ENCODE data around the gene ALDH5A1. TPM values are rescaled to one million over a fixed set of nuclear protein-coding genes. Genes with fewer than 3 reads are reported as not detected.

The ALDH5A1 gene
- 5.9 and 6.6 TPM in 2 replicates for total RNA-seq (2013; cell fraction: nucleolus; rRNA removed)
- 10.2 and 10.6 TPM in 2 replicates for total RNA-seq (2014; rRNA removed)
- 6.5 and 8.5 TPM in 2 replicates for total RNA-seq (2014; rRNA removed; fragmentation: Illumina TruSeq; extraction: Trizol)
- 13.8 and 15.3 TPM in 2 replicates for total RNA-seq (2021)
- 7.6 TPM for polyA plus RNA-seq (2011; ENCODE audit: low read depth)
- 6.2 and 7.7 TPM in 2 replicates for polyA plus RNA-seq (2011; rRNA removed)
- 4.0 and 4.4 TPM in 2 replicates for polyA plus RNA-seq (2011; cell fraction: cytosol; rRNA removed)
- 4.2 and 6.2 TPM in 2 replicates for polyA plus RNA-seq (2011; cell fraction: nucleus; rRNA removed)
- 9.9 and 10.9 TPM in 2 replicates for polyA plus RNA-seq (2012)
- 12.5 and 13.5 TPM in 2 replicates for polyA plus RNA-seq (2014; fragmentation: Illumina TruSeq; extraction: Trizol)
- polyA plus RNA-seq (2014; fragmentation: Nextera tagmentation; extraction: Ambion mirVana): 1 to 10 TPM; 2.6 to 6.9 TPM
- 10.6 and 11.0 TPM in 2 replicates for polyA plus RNA-seq (2014; rRNA removed)
- 10 to 100 TPM in 1 of 2 experiments, 1 to 10 TPM in 1; 8.2 to 11.9 TPM for polyA plus RNA-seq (2016; fragmentation: Nextera tagmentation; extraction: Ambion mirVana)
- 5.2 TPM in 2 replicates for polyA minus RNA-seq (2011; rRNA and poly(A)+ RNA removed)
- polyA minus RNA-seq (2011; cell fraction: cytosol; rRNA and poly(A)+ RNA removed): 2.3 and 3.3 TPM in 2 replicates
- 2.1 TPM in 2 replicates for polyA minus RNA-seq (2011; cell fraction: nucleus; rRNA and poly(A)+ RNA removed)
- percentile 48 among the genes with signal in this experiment for Bru-seq, nascent RNA
- percentile 51 among the genes with signal in this experiment for BruChase-seq, experiment 1, labeled RNA remaining after a 6-hour chase
- BruChase-seq, experiment 2, labeled RNA remaining after a 2-hour chase: percentile 44 among the genes with signal in this experiment
- long read RNA-seq, experiment 1, full-length matches to known transcripts: 1 of 2 reads
- long read RNA-seq, experiment 1, partial matches to known transcripts: 0 of 2 reads
- long read RNA-seq, experiment 1, other reads (novel, unspliced or antisense): 1 of 2 reads
- long read RNA-seq, experiment 2, full-length matches to known transcripts: 1 of 2 reads
- long read RNA-seq, experiment 2, partial matches to known transcripts: 0 of 2 reads
- long read RNA-seq, experiment 2, other reads (novel, unspliced or antisense): 1 of 2 reads

DNA sequence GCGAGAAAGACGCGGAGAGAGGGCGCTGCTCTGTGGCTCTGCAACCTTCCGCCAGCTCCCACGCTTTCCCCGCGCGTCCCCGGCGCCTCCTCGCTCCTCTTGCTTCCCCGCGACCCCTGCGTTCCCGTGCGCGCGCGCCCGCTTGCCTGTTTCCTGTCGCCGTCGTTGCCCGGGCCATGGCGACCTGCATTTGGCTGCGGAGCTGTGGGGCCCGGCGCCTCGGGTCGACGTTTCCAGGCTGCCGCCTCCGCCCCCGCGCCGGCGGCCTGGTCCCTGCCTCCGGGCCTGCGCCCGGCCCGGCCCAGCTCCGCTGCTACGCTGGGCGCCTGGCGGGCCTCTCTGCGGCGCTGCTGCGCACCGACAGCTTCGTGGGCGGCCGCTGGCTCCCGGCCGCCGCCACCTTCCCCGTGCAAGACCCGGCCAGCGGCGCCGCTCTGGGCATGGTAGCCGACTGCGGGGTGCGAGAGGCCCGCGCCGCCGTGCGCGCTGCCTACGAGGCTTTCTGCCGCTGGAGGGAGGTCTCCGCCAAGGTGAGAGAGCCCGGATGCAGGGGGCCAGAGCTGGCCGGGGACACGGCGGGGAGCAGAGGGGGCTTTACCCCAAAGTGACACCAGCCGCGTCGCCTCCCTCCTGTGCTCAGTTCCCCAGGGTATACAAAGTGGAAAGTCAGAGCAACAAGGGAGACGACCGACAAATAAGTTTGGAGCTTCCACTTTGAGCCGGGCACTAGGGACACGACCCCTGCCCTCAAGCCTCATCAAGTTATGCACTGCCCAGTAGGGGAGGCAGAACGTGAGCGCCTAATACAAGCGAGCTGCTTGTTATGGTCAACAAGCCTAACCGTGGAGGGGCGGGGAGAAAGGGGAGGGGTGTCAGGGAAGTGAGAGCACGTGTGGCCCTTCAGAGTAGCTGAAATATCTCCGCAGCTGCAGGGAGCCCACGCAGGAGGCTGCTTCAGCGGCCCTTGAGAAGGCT, at the start of gene ALDH5A1:
ALDH5A1 (plus strand) TSS at position 149 of the 975 bp plus-strand sequence; CDS start at position 177, 28 bp downstream.
- BruUV-seq (replicated peaks): no TSS peak
- peak; percentile 40; the same call in 1 of the 2 replicates for TF ChIP-seq FOXK2 (IDR thresholded peaks at IDR 0.05)
- no peak for TF ChIP-seq NFYA (IDR thresholded peaks at IDR 0.05; ENCODE audit: borderline replicate concordance, low read depth, low read length)
- no peak for TF ChIP-seq SREBF1 (IDR thresholded peaks at IDR 0.05; ENCODE audit: low read length)
- no peak for TF ChIP-seq MTA3 (IDR thresholded peaks at IDR 0.05; ENCODE audit: borderline replicate concordance, low read length)
- TF ChIP-seq, protein P1, sequence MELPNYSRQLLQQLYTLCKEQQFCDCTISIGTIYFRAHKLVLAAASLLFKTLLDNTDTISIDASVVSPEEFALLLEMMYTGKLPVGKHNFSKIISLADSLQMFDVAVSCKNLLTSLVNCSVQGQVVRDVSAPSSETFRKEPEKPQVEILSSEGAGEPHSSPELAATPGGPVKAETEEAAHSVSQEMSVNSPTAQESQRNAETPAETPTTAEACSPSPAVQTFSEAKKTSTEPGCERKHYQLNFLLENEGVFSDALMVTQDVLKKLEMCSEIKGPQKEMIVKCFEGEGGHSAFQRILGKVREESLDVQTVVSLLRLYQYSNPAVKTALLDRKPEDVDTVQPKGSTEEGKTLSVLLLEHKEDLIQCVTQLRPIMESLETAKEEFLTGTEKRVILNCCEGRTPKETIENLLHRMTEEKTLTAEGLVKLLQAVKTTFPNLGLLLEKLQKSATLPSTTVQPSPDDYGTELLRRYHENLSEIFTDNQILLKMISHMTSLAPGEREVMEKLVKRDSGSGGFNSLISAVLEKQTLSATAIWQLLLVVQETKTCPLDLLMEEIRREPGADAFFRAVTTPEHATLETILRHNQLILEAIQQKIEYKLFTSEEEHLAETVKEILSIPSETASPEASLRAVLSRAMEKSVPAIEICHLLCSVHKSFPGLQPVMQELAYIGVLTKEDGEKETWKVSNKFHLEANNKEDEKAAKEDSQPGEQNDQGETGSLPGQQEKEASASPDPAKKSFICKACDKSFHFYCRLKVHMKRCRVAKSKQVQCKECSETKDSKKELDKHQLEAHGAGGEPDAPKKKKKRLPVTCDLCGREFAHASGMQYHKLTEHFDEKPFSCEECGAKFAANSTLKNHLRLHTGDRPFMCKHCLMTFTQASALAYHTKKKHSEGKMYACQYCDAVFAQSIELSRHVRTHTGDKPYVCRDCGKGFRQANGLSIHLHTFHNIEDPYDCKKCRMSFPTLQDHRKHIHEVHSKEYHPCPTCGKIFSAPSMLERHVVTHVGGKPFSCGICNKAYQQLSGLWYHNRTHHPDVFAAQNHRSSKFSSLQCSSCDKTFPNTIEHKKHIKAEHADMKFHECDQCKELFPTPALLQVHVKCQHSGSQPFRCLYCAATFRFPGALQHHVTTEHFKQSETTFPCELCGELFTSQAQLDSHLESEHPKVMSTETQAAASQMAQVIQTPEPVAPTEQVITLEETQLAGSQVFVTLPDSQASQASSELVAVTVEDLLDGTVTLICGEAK (IDR thresholded peaks at IDR 0.05; ENCODE audit: borderline replicate concordance): no peak
- no peak for TF ChIP-seq TBL1XR1 (IDR thresholded peaks at IDR 0.05; ENCODE audit: low read depth, low read length)
- TF ChIP-seq, protein P2, sequence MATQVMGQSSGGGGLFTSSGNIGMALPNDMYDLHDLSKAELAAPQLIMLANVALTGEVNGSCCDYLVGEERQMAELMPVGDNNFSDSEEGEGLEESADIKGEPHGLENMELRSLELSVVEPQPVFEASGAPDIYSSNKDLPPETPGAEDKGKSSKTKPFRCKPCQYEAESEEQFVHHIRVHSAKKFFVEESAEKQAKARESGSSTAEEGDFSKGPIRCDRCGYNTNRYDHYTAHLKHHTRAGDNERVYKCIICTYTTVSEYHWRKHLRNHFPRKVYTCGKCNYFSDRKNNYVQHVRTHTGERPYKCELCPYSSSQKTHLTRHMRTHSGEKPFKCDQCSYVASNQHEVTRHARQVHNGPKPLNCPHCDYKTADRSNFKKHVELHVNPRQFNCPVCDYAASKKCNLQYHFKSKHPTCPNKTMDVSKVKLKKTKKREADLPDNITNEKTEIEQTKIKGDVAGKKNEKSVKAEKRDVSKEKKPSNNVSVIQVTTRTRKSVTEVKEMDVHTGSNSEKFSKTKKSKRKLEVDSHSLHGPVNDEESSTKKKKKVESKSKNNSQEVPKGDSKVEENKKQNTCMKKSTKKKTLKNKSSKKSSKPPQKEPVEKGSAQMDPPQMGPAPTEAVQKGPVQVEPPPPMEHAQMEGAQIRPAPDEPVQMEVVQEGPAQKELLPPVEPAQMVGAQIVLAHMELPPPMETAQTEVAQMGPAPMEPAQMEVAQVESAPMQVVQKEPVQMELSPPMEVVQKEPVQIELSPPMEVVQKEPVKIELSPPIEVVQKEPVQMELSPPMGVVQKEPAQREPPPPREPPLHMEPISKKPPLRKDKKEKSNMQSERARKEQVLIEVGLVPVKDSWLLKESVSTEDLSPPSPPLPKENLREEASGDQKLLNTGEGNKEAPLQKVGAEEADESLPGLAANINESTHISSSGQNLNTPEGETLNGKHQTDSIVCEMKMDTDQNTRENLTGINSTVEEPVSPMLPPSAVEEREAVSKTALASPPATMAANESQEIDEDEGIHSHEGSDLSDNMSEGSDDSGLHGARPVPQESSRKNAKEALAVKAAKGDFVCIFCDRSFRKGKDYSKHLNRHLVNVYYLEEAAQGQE (IDR thresholded peaks at IDR 0.05; ENCODE audit: low read depth, low read length): no peak
- peak; percentile 91 for TF ChIP-seq HDAC6 (IDR thresholded peaks at IDR 0.05; ENCODE audit: unreplicated experiment)

More for the DNA sequence above, at the start of gene ALDH5A1:
- ATAC-seq (peak; percentile 86), FAIRE-seq (no peak), DNase-seq (ENCODE audit: low read depth, low spot score) (no peak)
- RAD21 ChIA-PET (ENCODE audit: unreplicated experiment): interaction anchor here (0.7 to 5.3 kb wide), 16 partner anchors 9 to 285 kb away, joined by 3 to 81 read pairs (median 4); partner anchors contain the start of genes ACOT13, GMNN and TDP2
- 2% methylated on average over 75 of the region's 93 CpGs for WGBS (ENCODE audit: insufficient coverage, insufficient replicate concordance, low lambda C conversion rate, missing lambda C conversion rate)
- H3K79me2 ChIP-seq (ENCODE audit: control insufficient read depth, insufficient read depth, low read length): no peaks in the 10 kb centered on the region
- peak within 1 kb of the TSS; percentile 42 for H2AFZ ChIP-seq (ENCODE audit: control insufficient read depth, low read depth, low read length)
- intact Hi-C loops (cut with micrococcal nuclease; ENCODE audit: unreplicated experiment): no loop called here
- no peaks in the 10 kb centered on the region; the same call in 2 of the 3 replicates for H3K9me3 ChIP-seq (replicated peaks; ENCODE audit: control insufficient read depth, insufficient read depth, low read length)
- SMC1A ChIA-PET (ENCODE audit: uncharacterized antibody, unreplicated experiment): interaction anchor here (0.8 to 7.4 kb wide), 17 partner anchors 13 to 212 kb away, joined by 3 to 68 read pairs (median 4); no protein-coding TSS in a partner anchor
- H3K4me3 ChIP-seq: peak within 1 kb of the TSS; percentile 79
- H3K36me3 ChIP-seq (ENCODE audit: control insufficient read depth in 2 of 2, insufficient read depth in 2 of 2, low read length in 1 of 2): no peaks in the 10 kb centered on the region
- peaks cover 3% of the 10 kb centered on the region; the same call in 1 of the 2 replicates for H3K4me1 ChIP-seq (ENCODE audit: control insufficient read depth, insufficient read depth, low read length)
- POLR2A ChIA-PET: interaction anchor here (0.6 to 2.6 kb wide), 8 partner anchors 11 to 281 kb away, joined by 3 to 15 read pairs (median 6); partner anchors contain the start of genes ACOT13 and TDP2
- in situ Hi-C loops (cut with MboI): no loop called here
- H3K9ac ChIP-seq (ENCODE audit: control insufficient read depth, insufficient read depth, low read length): peak within 1 kb of the TSS; percentile 21
- CTCF ChIA-PET: interaction anchor here (0.8 to 11.3 kb wide), 23 partner anchors 9 to 281 kb away, joined by 3 to 233 read pairs (median 4); partner anchors contain the start of genes ACOT13 and TDP2
- H3K4me2 ChIP-seq (ENCODE audit: control insufficient read depth, insufficient read depth): peak within 1 kb of the TSS; percentile 90
- peak within 1 kb of the TSS; percentile 33 for H3K27ac ChIP-seq (ENCODE audit: control insufficient read depth, insufficient read depth)
- no peaks in the 10 kb centered on the region for H4K20me1 ChIP-seq (ENCODE audit: control insufficient read depth, insufficient read depth)
- no peaks in the 10 kb centered on the region for H3K27me3 ChIP-seq (replicated peaks in 1 of 2; ENCODE audit: control insufficient read depth in 2 of 2, insufficient read depth in 2 of 2, low read length in 1 of 2)
